ENCODE measurements around the gene DNAJC12.
"Not testable (repeated sequence)": the region's sequence is repeated elsewhere in the genome, so short reads cannot be mapped to it uniquely, and the experiment has no call there.

The DNAJC12 gene

GRCh38 chr10:67789769-67790168 is 48.2 kb downstream of the DNAJC12 start:
- Histone ChIP-seq H3K27ac (ENCODE audit: low read length) (no peak overlapping the region), H3K36me3 (ENCODE audit: control insufficient read depth in 1 of 2, insufficient read depth in 2 of 2, low read length in 2 of 2) (no peaks in the 10 kb centered on the region), H3K27me3 (ENCODE audit: low read depth, low read length) (no peaks in the 10 kb centered on the region), H3K4me1 (ENCODE audit: control insufficient read depth in 1 of 2, insufficient read depth in 2 of 2, low read length in 2 of 2) (no peaks in the 10 kb centered on the region), H3K4me3 (ENCODE audit: low read depth in 1 of 2, low read length in 2 of 2) (no peak overlapping the region), H3K9me3 (ENCODE audit: control insufficient read depth in 1 of 2, low read length in 2 of 2) (no peaks in the 10 kb centered on the region)

DNA sequence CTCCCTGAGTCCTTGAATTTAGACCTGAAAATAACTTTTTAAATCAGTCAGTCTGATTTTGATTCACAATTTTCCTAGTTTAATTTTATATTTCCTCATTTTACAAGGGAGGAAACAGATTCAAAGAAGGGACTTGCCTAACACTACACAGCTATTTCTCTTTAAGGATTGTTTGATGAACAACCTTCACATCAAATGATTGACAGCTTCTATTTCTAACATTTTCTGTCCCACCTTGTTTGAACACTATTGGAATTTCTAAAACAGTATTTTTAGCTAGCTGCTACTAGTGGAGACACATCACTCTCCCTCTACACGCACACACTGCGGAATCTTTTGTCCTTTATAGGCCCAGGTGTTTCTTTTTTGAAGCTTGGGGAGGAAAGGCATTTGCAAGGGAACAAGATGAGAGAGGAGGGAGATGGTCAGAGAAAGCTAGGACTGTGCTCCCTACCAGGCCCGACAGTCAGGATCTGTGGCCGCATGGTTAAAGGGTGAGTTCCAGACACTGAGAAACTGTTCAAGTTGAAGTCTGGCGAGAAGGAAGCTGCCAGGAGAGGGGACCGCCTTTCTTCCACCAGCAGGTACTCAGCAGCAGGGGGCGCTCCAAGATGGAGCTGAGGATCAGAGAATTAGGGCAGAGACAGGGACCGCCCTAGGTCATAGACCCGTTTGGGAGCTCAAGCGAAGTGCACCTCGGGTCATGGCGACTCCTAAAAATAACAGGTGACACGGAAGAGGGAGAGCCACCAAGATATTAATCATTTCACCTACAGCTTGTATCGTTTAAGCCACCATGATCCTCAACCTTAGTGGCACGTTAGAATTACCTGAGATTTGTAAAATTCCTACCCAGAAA is 49.7 kb downstream of the DNAJC12 start:
- H3K4me3 ChIP-seq (ENCODE audit: low read depth in 1 of 2, low read length in 2 of 2), result no peak overlapping the region
- no peaks in the 10 kb centered on the region for H3K4me1 ChIP-seq (ENCODE audit: control insufficient read depth in 1 of 2, insufficient read depth in 2 of 2, low read length in 2 of 2)
- H3K36me3 ChIP-seq (ENCODE audit: control insufficient read depth in 1 of 2, insufficient read depth in 2 of 2, low read length in 2 of 2), result no peaks in the 10 kb centered on the region
- H3K27ac ChIP-seq (ENCODE audit: low read length), result no peak overlapping the region
- H3K27me3 ChIP-seq (ENCODE audit: low read depth, low read length), result no peaks in the 10 kb centered on the region
- no peaks in the 10 kb centered on the region for H3K9me3 ChIP-seq (ENCODE audit: control insufficient read depth in 1 of 2, low read length in 2 of 2)

DNA sequence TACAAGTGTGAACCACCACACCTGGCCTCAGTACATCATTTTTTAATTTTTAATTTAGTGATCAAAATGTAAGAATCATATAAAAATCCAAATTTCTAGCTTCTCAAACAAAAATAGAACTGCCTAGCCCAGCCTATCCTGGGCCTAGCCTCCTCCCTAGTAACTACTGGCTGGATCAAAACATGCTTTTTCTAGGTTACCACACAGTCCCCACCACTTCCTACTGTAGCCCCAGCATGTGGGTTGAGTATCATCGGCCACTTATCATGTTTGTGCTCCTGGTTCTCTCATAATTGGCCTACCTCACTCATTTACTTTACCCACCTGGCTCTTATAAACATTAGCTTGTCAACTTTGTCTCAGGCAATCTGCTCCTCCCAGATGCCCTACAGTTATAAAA is 52.9 kb downstream of the DNAJC12 start:
- Histone ChIP-seq H3K4me3 (ENCODE audit: low read depth in 1 of 2, low read length in 2 of 2) (no peak overlapping the region), H3K36me3 (ENCODE audit: control insufficient read depth in 1 of 2, insufficient read depth in 2 of 2, low read length in 2 of 2) (no peaks in the 10 kb centered on the region), H3K27me3 (ENCODE audit: low read depth, low read length) (no peaks in the 10 kb centered on the region), H3K9me3 (ENCODE audit: control insufficient read depth in 1 of 2, low read length in 2 of 2) (no peaks in the 10 kb centered on the region), H3K4me1 (ENCODE audit: control insufficient read depth in 1 of 2, insufficient read depth in 2 of 2, low read length in 2 of 2) (no peaks in the 10 kb centered on the region), H3K27ac (ENCODE audit: low read length) (no peak overlapping the region)

- Histone ChIP-seq H3K27ac (ENCODE audit: low read length) (no peak overlapping the region), H3K4me1 (ENCODE audit: control insufficient read depth in 1 of 2, insufficient read depth in 2 of 2, low read length in 2 of 2) (no peaks in the 10 kb centered on the region), H3K9me3 (ENCODE audit: control insufficient read depth in 1 of 2, low read length in 2 of 2) (no peaks in the 10 kb centered on the region), H3K36me3 (ENCODE audit: control insufficient read depth in 1 of 2, insufficient read depth in 2 of 2, low read length in 2 of 2) (no peaks in the 10 kb centered on the region), H3K27me3 (ENCODE audit: low read depth, low read length) (no peaks in the 10 kb centered on the region), H3K4me3 (ENCODE audit: low read depth in 1 of 2, low read length in 2 of 2) (no peak overlapping the region)
These were observed 53.5 kb downstream of the DNAJC12 start for GRCh38 chr10:67784474-67784873.

- Histone ChIP-seq H3K27me3 (ENCODE audit: low read depth, low read length) (no peaks in the 10 kb centered on the region), H3K4me3 (ENCODE audit: low read depth in 1 of 2, low read length in 2 of 2) (no peak overlapping the region), H3K4me1 (ENCODE audit: control insufficient read depth in 1 of 2, insufficient read depth in 2 of 2, low read length in 2 of 2) (no peaks in the 10 kb centered on the region), H3K9me3 (ENCODE audit: control insufficient read depth in 1 of 2, low read length in 2 of 2) (no peaks in the 10 kb centered on the region), H3K36me3 (ENCODE audit: control insufficient read depth in 1 of 2, insufficient read depth in 2 of 2, low read length in 2 of 2) (no peaks in the 10 kb centered on the region), H3K27ac (ENCODE audit: low read length) (no peak overlapping the region)
These were observed 54.2 kb downstream of the DNAJC12 start for GRCh38 chr10:67783606-67784294.

GRCh38 chr10:67782530-67782929 is 55.5 kb downstream of the DNAJC12 start:
- H3K4me1 ChIP-seq (ENCODE audit: control insufficient read depth in 1 of 2, insufficient read depth in 2 of 2, low read length in 2 of 2), result no peaks in the 10 kb centered on the region
- H3K9me3 ChIP-seq (ENCODE audit: control insufficient read depth in 1 of 2, low read length in 2 of 2), result no peaks in the 10 kb centered on the region
- no peaks in the 10 kb centered on the region for H3K27me3 ChIP-seq (ENCODE audit: low read depth, low read length)
- H3K4me3 ChIP-seq (ENCODE audit: low read depth in 1 of 2, low read length in 2 of 2), result no peak overlapping the region
- no peaks in the 10 kb centered on the region for H3K36me3 ChIP-seq (ENCODE audit: control insufficient read depth in 1 of 2, insufficient read depth in 2 of 2, low read length in 2 of 2)
- H3K27ac ChIP-seq (ENCODE audit: low read length), result no peak overlapping the region

DNA sequence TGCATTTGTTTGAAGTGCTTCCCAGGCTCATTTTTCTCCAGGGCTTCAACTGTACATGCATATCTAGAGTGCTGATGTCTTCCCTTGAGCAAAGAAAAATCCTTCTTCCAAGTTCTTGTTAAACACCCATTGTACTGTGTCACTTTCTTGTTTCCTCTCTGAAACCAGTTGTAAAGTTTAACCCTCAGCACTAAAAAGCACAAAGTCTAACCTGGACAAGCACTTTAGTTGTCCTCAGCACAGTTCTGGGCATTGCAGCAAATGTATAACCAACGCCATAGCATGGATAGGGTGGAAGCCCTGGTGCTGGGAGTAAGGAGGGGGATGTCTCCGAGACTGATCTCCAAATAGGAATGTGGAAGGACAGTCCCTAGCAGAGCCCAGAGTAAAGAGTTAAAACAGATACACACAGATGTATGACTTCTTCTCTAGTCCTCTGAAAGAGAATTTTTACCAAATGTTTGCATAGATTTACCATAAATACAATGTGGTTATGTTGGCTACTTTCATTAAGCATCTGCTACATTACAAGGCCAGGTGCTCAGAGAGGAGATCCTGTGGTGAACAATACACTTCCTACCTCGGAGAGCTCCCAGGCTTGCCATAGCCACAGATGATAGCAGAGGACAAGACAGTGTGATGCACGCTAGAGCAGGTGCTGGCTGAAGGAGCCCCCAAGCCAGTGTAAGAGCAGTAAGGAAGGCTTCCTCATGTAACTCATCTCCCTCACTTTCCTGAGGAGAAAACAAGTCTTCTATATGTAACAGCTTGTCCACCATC is 57.0 kb downstream of the DNAJC12 start:
- Histone ChIP-seq H3K9me3 (ENCODE audit: control insufficient read depth in 1 of 2, low read length in 2 of 2) (no peaks in the 10 kb centered on the region), H3K4me1 (ENCODE audit: control insufficient read depth in 1 of 2, insufficient read depth in 2 of 2, low read length in 2 of 2) (no peaks in the 10 kb centered on the region), H3K36me3 (ENCODE audit: control insufficient read depth in 1 of 2, insufficient read depth in 2 of 2, low read length in 2 of 2) (no peaks in the 10 kb centered on the region), H3K27ac (ENCODE audit: low read length) (no peak overlapping the region), H3K27me3 (ENCODE audit: low read depth, low read length) (no peaks in the 10 kb centered on the region), H3K4me3 (ENCODE audit: low read depth in 1 of 2, low read length in 2 of 2) (no peak overlapping the region)

- not testable (repeated sequence) for H3K4me1 ChIP-seq (ENCODE audit: control insufficient read depth in 1 of 2, insufficient read depth in 2 of 2, low read length in 2 of 2)
These were observed 57.8 kb downstream of the DNAJC12 start for GRCh38 chr10:67780204-67780621.

GRCh38 chr10:67779465-67780203 is 58.4 kb downstream of the DNAJC12 start:
- no peaks in the 10 kb centered on the region for H3K4me1 ChIP-seq (ENCODE audit: control insufficient read depth in 1 of 2, insufficient read depth in 2 of 2, low read length in 2 of 2)
- H3K36me3 ChIP-seq (ENCODE audit: control insufficient read depth in 1 of 2, insufficient read depth in 2 of 2, low read length in 2 of 2), result no peaks in the 10 kb centered on the region
- H3K27ac ChIP-seq (ENCODE audit: low read length), result no peak overlapping the region
- no peak overlapping the region for H3K4me3 ChIP-seq (ENCODE audit: low read depth in 1 of 2, low read length in 2 of 2)
- no peaks in the 10 kb centered on the region for H3K27me3 ChIP-seq (ENCODE audit: low read depth, low read length)
- H3K9me3 ChIP-seq (ENCODE audit: control insufficient read depth in 1 of 2, low read length in 2 of 2), result no peaks in the 10 kb centered on the region

More at GRCh38 chr10:67780204-67780621, 57.8 kb downstream of the DNAJC12 start:
- H3K9me3 ChIP-seq (ENCODE audit: control insufficient read depth in 1 of 2, low read length in 2 of 2); H3K36me3 ChIP-seq (ENCODE audit: control insufficient read depth in 1 of 2, insufficient read depth in 2 of 2, low read length in 2 of 2); H3K4me3 ChIP-seq (ENCODE audit: low read depth in 1 of 2, low read length in 2 of 2); H3K27ac ChIP-seq (ENCODE audit: low read length); H3K27me3 ChIP-seq (ENCODE audit: low read depth, low read length): not testable (repeated sequence)

GRCh38 chr10:67776371-67776770 is 61.6 kb downstream of the DNAJC12 start:
- Histone ChIP-seq H3K9me3 (ENCODE audit: control insufficient read depth in 1 of 2, low read length in 2 of 2) (no peaks in the 10 kb centered on the region), H3K4me1 (ENCODE audit: control insufficient read depth in 1 of 2, insufficient read depth in 2 of 2, low read length in 2 of 2) (no peaks in the 10 kb centered on the region), H3K4me3 (ENCODE audit: low read depth in 1 of 2, low read length in 2 of 2) (no peak overlapping the region), H3K27ac (ENCODE audit: low read length) (no peak overlapping the region), H3K36me3 (ENCODE audit: control insufficient read depth in 1 of 2, insufficient read depth in 2 of 2, low read length in 2 of 2) (no peaks in the 10 kb centered on the region), H3K27me3 (ENCODE audit: low read depth, low read length) (no peaks in the 10 kb centered on the region)

DNA sequence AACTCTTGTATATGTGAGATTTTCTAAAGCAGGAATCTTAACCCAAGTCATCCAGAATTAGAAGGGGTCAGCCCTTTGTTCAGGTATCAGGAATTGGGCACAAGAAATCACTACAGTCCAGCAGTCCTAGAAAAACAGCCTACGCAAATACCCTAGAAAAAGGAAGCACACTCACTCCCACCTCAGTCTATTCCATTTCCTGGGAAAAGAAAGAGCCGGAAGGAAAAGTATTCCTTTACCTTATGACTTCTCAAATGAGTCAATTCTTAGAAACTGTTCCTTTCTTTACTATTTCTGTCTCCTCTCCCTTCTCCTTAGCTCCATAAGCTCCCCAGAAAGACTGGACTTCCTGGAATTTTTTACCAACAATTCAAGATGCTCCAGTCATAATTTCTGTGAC is 62.7 kb downstream of the DNAJC12 start:
- Histone ChIP-seq H3K4me3 (ENCODE audit: low read depth in 1 of 2, low read length in 2 of 2) (no peak overlapping the region), H3K9me3 (ENCODE audit: control insufficient read depth in 1 of 2, low read length in 2 of 2) (no peaks in the 10 kb centered on the region), H3K4me1 (ENCODE audit: control insufficient read depth in 1 of 2, insufficient read depth in 2 of 2, low read length in 2 of 2) (no peaks in the 10 kb centered on the region), H3K36me3 (ENCODE audit: control insufficient read depth in 1 of 2, insufficient read depth in 2 of 2, low read length in 2 of 2) (no peaks in the 10 kb centered on the region), H3K27me3 (ENCODE audit: low read depth, low read length) (no peaks in the 10 kb centered on the region), H3K27ac (ENCODE audit: low read length) (no peak overlapping the region)

All from muscle layer of duodenum (tissue), 2 donors.